B cell (primary cell): ENCODE measurements around the gene PHF12. TPM values are rescaled to one million over a fixed set of nuclear protein-coding genes. Genes with fewer than 3 reads are reported as not detected.

ENCODE experiments used
- ATAC-seq: fragments of 200-7000 bp; cut with Tn5 transposase; one replicate; pipeline ENCODE4 v1.10.0; 2021; ENCODE audit warnings: low read depth, mild to moderate bottlenecking, moderate number of reproducible peaks, moderate library complexity
- CTCF ChIA-PET: fragments of 350-600 bp; sonication (Branson Sonifier 250); formaldehyde crosslinking; loops from one replicate; lab custom pipeline; 2021; ENCODE audit warnings: antibody characterized with exemption, inconsistent platforms; lab: Charles Lee
- POLR2A ChIA-PET: fragments of 350-600 bp; sonication (Branson Sonifier 250); formaldehyde crosslinking; loops from one replicate; lab custom pipeline; 2021; ENCODE audit warnings: antibody characterized with exemption; lab: Charles Lee
- DNase-seq: peaks from one replicate; pipeline ENCODE4 v3.0.0; 2013
- H2AFZ ChIP-seq: 2 replicates; pipeline ENCODE4 v1.6.1; 2012; ENCODE audit warnings: mild to moderate bottlenecking, low read depth, low read length; ENCODE audit not compliant: insufficient read depth, poor library complexity, severe bottlenecking
- H3K27ac ChIP-seq, 2 donors: 1 replicate in 1 of 2; 2 replicates in 1 of 2; pipeline ENCODE4 v1.5.1; 2012 to 2013; ENCODE audit warnings: low read length in 2 of 2, mild to moderate bottlenecking in 2 of 2, moderate library complexity in 1 of 2
- H3K27me3 ChIP-seq, 4 experiments: fragments of 200-600 bp in 1 of 4; sonication (generic) in 1 of 4; replicated peaks in 1 of 4; 1 replicate in 2 of 4; 2 replicates in 2 of 4; pipeline versions ENCODE4 v1.6.1 to v1.7.0; 2013 to 2016; ENCODE audit warnings: low read length in 3 of 4, mild to moderate bottlenecking in 2 of 4, mixed read lengths in 1 of 4, moderate library complexity in 1 of 4; ENCODE audit not compliant: insufficient read depth in 4 of 4, control insufficient read depth in 3 of 4; ENCODE audit errors: control extremely low read depth in 1 of 4
- H3K36me3 ChIP-seq, 2 experiments: replicated peaks in 1 of 2; 1 replicate in 1 of 2; 2 replicates in 1 of 2; pipeline versions ENCODE4 v1.6.1 to v1.7.1; 2013; ENCODE audit warnings: low read length in 1 of 2; ENCODE audit not compliant: insufficient read depth in 2 of 2, control insufficient read depth in 1 of 2; ENCODE audit errors: control extremely low read depth in 1 of 2, extremely low read depth in 1 of 2
- H3K4me1 ChIP-seq, 2 donors: fragments of 200-600 bp in 1 of 2; sonication (generic) in 1 of 2; 1 replicate in 1 of 2; 2 replicates in 1 of 2; pipeline versions ENCODE4 v1.5.1 to v1.6.1; 2013 to 2017; ENCODE audit warnings: low read length in 2 of 2; ENCODE audit not compliant: control insufficient read depth in 2 of 2, insufficient read depth in 2 of 2
- H3K4me2 ChIP-seq: replicated peaks from 2 replicates; pipeline ENCODE3; 2012; ENCODE audit warnings: mild to moderate bottlenecking, low read depth, low read length; ENCODE audit not compliant: poor library complexity, severe bottlenecking
- H3K4me3 ChIP-seq, 5 experiments: fragments of 200-600 bp in 1 of 5; sonication (generic) in 1 of 5; 1 replicate in 3 of 5; 2 replicates in 2 of 5; pipeline versions ENCODE4 v1.5.1 to v1.7.0; 2011 to 2016; ENCODE audit warnings: low read length in 4 of 5, mild to moderate bottlenecking in 4 of 5, low read depth in 2 of 5, control low read depth in 1 of 5, moderate library complexity in 1 of 5; ENCODE audit not compliant: insufficient read depth in 1 of 5; ENCODE audit errors: control extremely low read depth in 1 of 5, extremely low read depth in 1 of 5
- H3K79me2 ChIP-seq: fragments of 200-600 bp; sonication (generic); one replicate; pipeline ENCODE4 v1.6.0; 2016; ENCODE audit warnings: low read length; ENCODE audit not compliant: control insufficient read depth, insufficient read depth
- H3K9ac ChIP-seq: fragments of 200-600 bp; sonication (generic); 2 replicates; pipeline ENCODE4 v1.6.1; 2017; ENCODE audit warnings: mild to moderate bottlenecking, low read length, moderate library complexity
- H3K9me3 ChIP-seq, 3 donors: one replicate each; pipeline versions ENCODE4 v1.6.1 to v1.7.1; 2013; ENCODE audit warnings: low read length in 2 of 3; ENCODE audit not compliant: control insufficient read depth in 2 of 3, insufficient read depth in 1 of 3; ENCODE audit errors: control extremely low read depth in 1 of 3
- H4K20me1 ChIP-seq: 2 replicates; pipeline ENCODE4 v1.6.0; 2012; ENCODE audit warnings: mild to moderate bottlenecking, low read length; ENCODE audit not compliant: insufficient read depth, control insufficient read depth, poor library complexity, severe bottlenecking
- H3K27ac Mint-ChIP-seq: one replicate; pipeline ENCODE4 v1.8.0; 2021; ENCODE audit warnings: mixed read lengths
- H3K27me3 Mint-ChIP-seq: one replicate; pipeline ENCODE4 v1.8.0; 2021; ENCODE audit warnings: mixed read lengths
- H3K4me1 Mint-ChIP-seq: one replicate; pipeline ENCODE4 v1.8.0; 2021; ENCODE audit warnings: mixed read lengths
- H3K4me3 Mint-ChIP-seq: one replicate; pipeline ENCODE4 v1.8.0; 2021; ENCODE audit warnings: mixed read lengths
- H3K9me3 Mint-ChIP-seq: one replicate; pipeline ENCODE4 v1.8.0; 2022; ENCODE audit warnings: mixed read lengths; ENCODE audit not compliant: insufficient read depth
- EZH2 ChIP-seq: IDR thresholded peaks from 2 replicates; pipeline ENCODE4 v1.6.1; 2012; ENCODE audit warnings: borderline replicate concordance, low read depth, mild to moderate bottlenecking, moderate library complexity, low read length; ENCODE audit not compliant: insufficient read depth, poor library complexity, severe bottlenecking
- WGBS: methylation state at CpG from one replicate; pipeline ENCODE4 v1.1.5; 2013; ENCODE audit warnings: missing lambda C conversion rate; ENCODE audit not compliant: insufficient coverage; 5-methylcytosine and 5-hydroxymethylcytosine counted together
- intact Hi-C: fragments of 100-400 bp; cut with micrococcal nuclease; formaldehyde crosslinking; loops from one replicate; pipeline ENCODE4 v1.10.0; 2022
- polyA plus RNA-seq: library from polyadenylated mRNA; depleted of rRNA; stranded (reverse); fragments of >200 nt; gene quantifications from 2 replicates; pipeline ENCODE4 v1.2.3, GENCODE V29; 2012
- total RNA-seq, 2 donors: library from RNA; stranded (reverse); fragments of 120-200 nt in 1 of 2; gene quantifications; 1 replicate in 1 of 2; 2 replicates in 1 of 2; pipeline versions ENCODE4 v1.2.3 to v1.2.4, GENCODE V29; 2013 to 2022
- TF ChIP-seq, protein P1 (sequence below): fragments of 200-600 bp; IDR thresholded peaks from one replicate; pipeline ENCODE4 v1.8.0; 2022; ENCODE audit warnings: antibody characterized with exemption, mild to moderate bottlenecking

Gene PHF12
- total and polyA plus RNA-seq, 2 donors (not counting 1 experiment from before 2014, with no cell fraction given), result 116 to 140 TPM

- Histone ChIP-seq H3K27ac (peak overlapping the region; percentile 67 to 76), H3K4me1 (peaks cover 45 to 55% of the 10 kb centered on the region in 2 donors), H3K9ac (peak overlapping the region; percentile 71), H2AFZ (peak overlapping the region; percentile 89), H3K27me3 (no peaks in the 10 kb centered on the region), H3K9me3 (no peaks in the 10 kb centered on the region), H4K20me1 (peaks cover 43% of the 10 kb centered on the region), H3K4me3 (peak overlapping the region; percentile 81 to 93 (median 85)), H3K36me3 (peaks cover 0 to 6% of the 10 kb centered on the region in 2 experiments), H3K79me2 (peaks cover 68% of the 10 kb centered on the region), H3K4me2 (peak overlapping the region; percentile 92)
- ATAC-seq (no peak), DNase-seq (no peak)
- Mint-ChIP-seq H3K9me3 (no peaks in the 10 kb centered on the region), H3K27me3 (no peaks in the 10 kb centered on the region), H3K4me3 (peak overlapping the region; percentile 95), H3K4me1 (peaks cover 48% of the 10 kb centered on the region), H3K27ac (peak overlapping the region; percentile 92)
- no peak for TF ChIP-seq EZH2
- POLR2A ChIA-PET, result interaction anchor here (0.6 to 4.4 kb wide), 10 partner anchors 9 to 339 kb away, joined by 3 to 27 read pairs (median 4); partner anchors contain the start of genes BLTP2, DHRS13, NEK8 and PROCA1
- intact Hi-C loops, result loop anchor here (1.0 kb wide), 1 partner anchor 186 kb away; no protein-coding TSS in a partner anchor
- CTCF ChIA-PET, result interaction anchor here (0.9 to 2.1 kb wide), 11 partner anchors 17 to 302 kb away, joined by 3 to 25 read pairs (median 5); partner anchors contain the start of genes DHRS13, FLOT2, NEK8 and RPL23A
- WGBS, result 0% methylated on average over 14 of the region's 15 CpGs
Observed at GRCh38 chr17:28948873-28949184, 2.5 kb downstream of the PHF12 start.

DNA sequence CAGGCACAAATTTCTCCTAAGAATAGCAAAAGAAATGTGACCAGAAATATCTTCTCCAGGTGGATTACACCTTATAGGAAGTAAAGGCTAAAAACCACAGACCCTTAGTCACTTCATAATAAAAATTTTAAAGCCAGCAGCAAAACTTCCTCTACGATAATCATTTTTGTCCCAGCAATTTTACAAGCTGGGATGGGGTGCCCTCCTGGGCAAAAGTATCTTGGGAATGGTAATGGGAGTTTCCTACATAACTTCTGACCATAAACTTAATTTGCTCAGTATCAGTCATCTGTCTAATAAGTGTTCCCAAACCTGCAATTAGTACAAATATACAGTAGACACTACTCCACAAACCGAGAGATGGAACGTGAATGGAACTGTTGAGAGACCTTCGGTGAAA lies 3.0 kb downstream of the PHF12 start:
- Histone ChIP-seq H3K27me3 (no peaks in the 10 kb centered on the region), H3K36me3 (peaks cover 0 to 8% of the 10 kb centered on the region in 2 experiments), H3K9me3 (no peaks in the 10 kb centered on the region), H3K4me1 (peaks cover 45 to 52% of the 10 kb centered on the region in 2 donors), H3K27ac (peak overlapping the region; percentile 67 to 76), H4K20me1 (peaks cover 48% of the 10 kb centered on the region), H3K4me3 (peak overlapping the region; percentile 81 to 93 (median 85)), H2AFZ (peak overlapping the region; percentile 89), H3K79me2 (peaks cover 73% of the 10 kb centered on the region), H3K4me2 (peak overlapping the region; percentile 92), H3K9ac (peak overlapping the region; percentile 71)
- peak overlapping the region; percentile 92 for H3K27ac Mint-ChIP-seq
- H3K27me3 Mint-ChIP-seq, result no peaks in the 10 kb centered on the region
- intact Hi-C loops, result no loop called here
- ChIA-PET POLR2A (interaction anchor here (0.6 to 4.4 kb wide), 3 partner anchors 46 to 221 kb away, joined by 3 to 27 read pairs (median 12); partner anchors contain the start of genes DHRS13, NEK8 and TLCD1), CTCF (interaction anchor here (0.9 to 2.1 kb wide), 5 partner anchors 22 to 229 kb away, joined by 3 to 12 read pairs (median 5); partner anchors contain the start of genes FLOT2 and RPL23A)
- peak overlapping the region; percentile 95 for H3K4me3 Mint-ChIP-seq
- WGBS, result 17% methylated on average over 2 of the region's 4 CpGs
- H3K9me3 Mint-ChIP-seq, result no peaks in the 10 kb centered on the region
- ATAC-seq, result no peak
- no peak for DNase-seq
- H3K4me1 Mint-ChIP-seq, result peaks cover 53% of the 10 kb centered on the region
- TF ChIP-seq EZH2, result no peak
- TF ChIP-seq, protein P1, sequence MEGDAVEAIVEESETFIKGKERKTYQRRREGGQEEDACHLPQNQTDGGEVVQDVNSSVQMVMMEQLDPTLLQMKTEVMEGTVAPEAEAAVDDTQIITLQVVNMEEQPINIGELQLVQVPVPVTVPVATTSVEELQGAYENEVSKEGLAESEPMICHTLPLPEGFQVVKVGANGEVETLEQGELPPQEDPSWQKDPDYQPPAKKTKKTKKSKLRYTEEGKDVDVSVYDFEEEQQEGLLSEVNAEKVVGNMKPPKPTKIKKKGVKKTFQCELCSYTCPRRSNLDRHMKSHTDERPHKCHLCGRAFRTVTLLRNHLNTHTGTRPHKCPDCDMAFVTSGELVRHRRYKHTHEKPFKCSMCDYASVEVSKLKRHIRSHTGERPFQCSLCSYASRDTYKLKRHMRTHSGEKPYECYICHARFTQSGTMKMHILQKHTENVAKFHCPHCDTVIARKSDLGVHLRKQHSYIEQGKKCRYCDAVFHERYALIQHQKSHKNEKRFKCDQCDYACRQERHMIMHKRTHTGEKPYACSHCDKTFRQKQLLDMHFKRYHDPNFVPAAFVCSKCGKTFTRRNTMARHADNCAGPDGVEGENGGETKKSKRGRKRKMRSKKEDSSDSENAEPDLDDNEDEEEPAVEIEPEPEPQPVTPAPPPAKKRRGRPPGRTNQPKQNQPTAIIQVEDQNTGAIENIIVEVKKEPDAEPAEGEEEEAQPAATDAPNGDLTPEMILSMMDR, result no peak
